GM19238 (cell line): ENCODE measurements around the gene HTR1B.

Source experiments
- DNase-seq: peaks from one replicate; pipeline ENCODE4 v3.0.0; 2011; ENCODE audit warnings: low spot score; ENCODE audit not compliant: insufficient read length

HTR1B gene

DNA sequence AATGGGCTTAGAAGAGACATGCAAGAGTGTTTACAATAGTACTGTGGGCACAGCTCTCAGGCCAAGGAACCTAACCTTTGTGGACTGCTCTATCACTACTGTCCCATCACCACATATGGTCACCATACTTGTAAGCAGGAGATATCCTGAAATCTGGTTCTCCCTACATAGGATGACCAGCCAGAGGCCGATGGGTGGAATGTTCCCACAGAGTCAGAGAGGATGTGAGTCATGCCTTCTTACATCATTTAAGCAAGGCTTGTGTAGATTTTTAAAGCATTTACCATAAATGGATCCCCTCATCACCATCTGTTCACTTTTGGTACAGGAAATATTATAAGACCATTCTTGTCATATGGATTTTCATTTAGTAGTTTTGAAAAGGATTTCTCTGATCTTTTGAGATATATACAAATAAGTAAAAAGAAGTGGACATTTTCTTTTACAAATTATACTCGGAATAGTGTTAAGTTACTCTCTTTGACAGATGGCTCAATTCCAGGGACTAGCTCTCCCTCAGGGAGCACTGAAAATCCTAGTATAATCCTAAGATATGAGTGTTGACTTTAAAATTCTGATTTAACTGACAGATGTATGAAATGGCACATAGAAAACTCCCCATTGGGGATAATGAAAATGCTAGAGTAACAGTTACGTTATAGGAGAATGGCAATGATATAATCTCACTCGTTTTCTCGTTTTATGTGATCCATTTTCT, 6.6 kb downstream of the HTR1B start:
- DNase-seq: no peak

DNA sequence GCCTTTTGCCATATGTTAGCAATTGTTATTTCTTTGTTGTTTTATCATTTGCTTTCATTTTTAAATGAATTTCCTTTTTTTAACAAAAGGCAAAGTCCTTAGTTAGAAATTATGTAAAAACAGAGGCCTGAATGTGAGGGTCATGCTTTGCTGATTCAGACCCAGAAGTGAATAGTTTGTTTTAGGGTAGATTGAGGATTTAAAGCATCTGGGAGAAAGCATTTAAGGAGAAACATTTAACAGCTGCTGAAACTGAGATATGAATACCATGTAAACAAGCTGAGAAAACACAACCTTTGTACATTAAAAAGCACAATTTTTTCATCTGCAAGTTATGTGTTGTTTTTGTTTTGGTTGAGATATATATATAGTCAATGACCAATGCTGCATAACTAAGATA, 8.0 kb downstream of the HTR1B start:
- DNase-seq: no peak

DNA sequence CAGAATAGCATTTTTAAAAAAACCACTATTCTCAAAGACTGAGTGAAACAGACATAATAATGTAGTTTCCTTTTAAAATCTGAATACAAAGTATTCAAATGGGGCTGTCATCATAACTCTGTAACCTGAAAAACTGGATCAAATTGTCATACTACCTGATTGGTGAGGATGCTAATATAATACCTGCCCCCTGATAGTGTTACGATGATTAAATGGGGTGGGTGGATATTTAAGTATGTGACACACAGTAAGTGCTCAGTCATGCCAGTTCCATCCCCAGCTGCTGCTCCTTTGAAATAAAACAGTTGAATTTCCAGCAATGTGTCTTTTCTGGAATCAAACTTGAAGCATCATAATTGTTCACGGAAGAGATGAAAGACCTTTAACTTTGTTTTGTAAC, 8.9 kb downstream of the HTR1B start:
- DNase-seq: no peak

DNA sequence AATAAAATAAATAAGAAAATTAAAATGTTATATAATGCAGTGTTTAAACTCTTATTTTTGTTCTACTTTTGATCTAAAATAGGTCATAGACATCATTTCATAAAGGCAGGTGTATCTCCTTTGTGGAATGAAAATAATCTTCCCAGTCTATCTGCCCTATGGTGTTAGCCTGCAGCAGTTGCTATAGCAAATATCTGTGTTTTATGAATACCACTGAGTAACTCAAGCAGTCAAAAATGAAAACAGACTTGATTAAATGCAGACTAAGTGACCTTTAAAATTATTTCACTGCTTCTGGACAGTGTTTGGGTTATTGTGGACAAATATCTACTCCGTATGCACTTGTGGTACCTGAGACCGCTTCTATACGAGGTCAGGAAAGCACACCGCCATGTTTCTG, 11.8 kb downstream of the HTR1B start:
- no peak for DNase-seq

DNA sequence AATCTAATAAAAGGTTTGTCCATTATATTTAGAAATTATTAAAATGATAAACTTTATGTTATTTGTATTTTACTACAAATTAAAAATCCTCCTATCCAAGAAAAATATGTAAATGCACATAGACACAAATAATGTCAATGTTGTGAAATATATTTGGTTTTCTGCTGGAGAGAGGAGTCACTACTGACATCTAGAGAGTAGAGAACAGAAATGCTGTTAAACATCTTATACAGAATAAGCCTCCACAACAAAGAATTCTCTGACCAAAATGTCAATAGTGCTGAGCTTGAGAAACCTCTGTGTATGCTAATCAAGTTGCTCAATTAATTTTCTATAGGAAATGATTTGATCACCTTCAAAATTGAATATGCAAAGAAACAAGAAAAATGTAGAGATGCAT, 12.4 kb downstream of the HTR1B start:
- no peak for DNase-seq

DNA sequence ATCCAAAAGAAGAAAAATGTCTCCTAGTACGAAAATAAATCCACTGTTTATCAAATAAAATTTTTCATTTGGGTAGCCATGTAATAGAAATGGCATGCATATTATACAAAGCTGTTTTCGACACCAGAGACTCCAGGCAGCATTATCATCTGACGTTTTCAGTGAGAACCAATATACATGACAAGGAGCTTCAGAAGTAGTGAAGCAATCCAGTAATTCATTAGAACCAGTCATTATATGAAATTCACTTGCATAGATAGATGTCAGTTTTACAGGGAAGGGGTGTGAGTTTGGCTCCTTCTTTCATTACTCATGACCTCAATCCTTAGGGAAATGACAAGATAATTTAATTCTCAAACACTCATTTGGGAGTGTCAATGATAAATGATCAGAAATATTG, 14.7 kb downstream of the HTR1B start:
- DNase-seq: no peak

DNA sequence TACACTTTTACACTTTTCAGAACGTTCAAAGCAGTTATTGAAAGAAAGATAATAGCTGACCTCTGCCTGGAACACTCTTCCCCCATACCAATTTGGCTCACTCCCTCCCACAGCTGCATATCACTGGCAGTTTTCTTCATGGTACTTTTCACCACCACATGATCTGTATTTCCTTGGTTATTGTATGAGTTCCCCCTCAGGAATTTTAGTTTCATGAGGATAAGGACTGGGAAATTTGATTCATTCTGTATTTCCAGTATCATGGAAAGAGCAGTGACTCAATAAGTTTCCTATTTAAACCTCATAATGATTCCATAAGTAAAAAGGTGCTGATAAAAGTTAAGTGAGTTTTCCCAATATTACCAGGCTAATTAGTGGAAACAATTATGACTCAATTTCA, 16.0 kb downstream of the HTR1B start:
- no peak for DNase-seq

DNA sequence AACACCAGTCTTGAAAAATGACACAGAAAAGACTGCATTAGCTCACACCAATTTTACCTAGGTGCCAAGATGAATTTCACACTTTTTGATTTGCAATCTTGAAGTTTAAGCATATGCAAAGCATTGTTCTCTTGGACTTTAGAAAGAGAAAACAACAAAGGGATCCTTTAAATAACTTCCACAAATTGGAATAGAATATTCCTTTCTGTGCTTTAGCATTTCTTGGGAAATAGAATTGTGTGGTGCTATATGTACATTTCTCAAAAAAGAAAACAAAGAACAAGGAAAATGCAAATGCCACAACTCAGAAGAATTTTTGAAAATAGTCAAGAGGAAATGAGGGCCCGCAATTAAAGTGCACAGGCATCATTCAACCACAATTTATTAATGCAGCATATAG, 17.0 kb downstream of the HTR1B start:
- no peak for DNase-seq

DNA sequence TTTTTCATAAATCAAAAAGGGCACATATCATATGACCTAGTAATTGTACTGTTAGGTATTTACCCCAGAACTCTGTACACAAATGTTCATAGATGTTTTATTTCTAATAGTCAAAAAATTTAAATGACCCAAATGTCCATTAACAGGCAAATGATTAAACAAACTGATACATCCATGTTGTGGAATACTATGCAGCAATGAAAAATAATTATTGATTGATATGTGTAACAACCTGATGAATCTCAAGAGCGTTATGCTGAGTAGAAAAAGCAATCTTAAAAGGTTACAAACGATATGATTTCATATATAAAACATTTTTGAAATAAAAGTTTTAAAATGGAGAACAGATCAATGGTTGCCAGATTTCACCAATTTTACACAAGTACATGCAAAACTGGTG, 18.1 kb downstream of the HTR1B start:
- DNase-seq: no peak

DNA sequence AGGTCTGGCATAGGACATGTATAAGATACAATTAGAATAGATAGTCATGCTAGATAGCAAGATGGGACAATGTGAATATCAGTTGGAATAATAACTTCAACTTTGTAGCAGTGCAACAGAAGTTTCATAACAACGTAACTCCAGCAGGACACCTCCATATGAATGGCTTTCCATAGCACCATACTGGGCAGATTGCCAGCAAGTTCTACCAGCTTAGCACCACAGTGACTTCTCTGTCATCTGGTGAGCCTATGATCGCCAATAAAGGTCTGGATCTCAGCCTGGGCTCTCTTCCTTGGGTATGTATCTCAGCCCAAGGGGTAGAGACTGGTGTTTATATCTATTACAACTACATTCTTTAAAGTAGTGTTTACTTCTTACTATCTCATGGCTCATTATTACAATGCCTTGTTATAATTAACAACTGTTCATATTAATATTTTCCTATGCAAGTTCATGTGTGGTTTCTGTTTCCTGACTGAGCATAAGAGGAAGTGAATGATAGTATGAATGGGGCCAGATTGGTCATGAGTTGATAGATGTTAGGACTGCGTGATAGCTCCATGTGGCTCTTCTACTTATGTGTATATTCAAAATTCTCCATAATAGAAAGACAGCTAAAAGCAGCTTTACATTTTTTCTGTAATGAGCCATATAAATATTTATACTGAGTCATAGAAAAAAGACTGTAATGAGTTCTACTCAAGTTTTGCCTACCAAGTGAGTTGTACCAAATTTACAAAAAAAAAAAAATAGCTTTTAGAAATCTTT, 22.9 kb downstream of the HTR1B start:
- no peak for DNase-seq

DNA sequence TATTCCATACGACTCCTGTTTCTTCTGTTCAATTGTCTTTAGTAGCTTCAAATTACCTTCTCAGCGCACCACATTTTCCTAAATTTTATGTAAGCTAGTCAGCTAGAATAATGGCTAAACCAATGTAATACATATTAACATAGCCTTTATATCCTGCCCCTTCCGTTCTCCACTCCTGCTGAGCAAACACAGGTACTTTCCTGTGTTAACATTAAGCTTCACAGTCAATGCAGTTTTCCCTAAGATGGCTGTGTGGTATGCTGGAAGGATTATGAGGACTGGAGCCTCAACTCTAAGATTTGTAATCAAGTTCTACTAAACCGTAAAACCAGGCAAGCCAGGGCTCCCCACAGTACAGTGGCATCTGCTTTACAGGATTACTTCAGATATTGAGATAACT, 29.4 kb downstream of the HTR1B start:
- DNase-seq: no peak

DNA sequence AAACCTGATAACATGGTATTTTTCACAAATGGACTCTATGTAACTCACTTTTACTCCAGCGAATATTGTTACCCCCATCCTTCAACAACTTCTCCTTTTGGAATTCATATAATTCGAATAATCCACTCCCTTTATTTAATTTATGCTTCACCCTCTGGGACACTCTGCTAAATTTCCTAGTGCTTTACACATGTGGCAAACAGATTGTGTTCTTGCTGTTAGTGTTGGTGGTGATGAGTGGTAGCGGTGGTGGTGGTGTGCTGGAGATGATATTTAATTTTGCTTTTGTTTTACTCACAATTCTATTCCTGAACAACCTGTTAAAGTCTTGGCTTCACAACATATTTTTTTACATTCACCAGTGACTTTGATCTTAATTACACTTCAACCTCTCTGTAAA, 32.8 kb downstream of the HTR1B start:
- DNase-seq: no peak

DNA sequence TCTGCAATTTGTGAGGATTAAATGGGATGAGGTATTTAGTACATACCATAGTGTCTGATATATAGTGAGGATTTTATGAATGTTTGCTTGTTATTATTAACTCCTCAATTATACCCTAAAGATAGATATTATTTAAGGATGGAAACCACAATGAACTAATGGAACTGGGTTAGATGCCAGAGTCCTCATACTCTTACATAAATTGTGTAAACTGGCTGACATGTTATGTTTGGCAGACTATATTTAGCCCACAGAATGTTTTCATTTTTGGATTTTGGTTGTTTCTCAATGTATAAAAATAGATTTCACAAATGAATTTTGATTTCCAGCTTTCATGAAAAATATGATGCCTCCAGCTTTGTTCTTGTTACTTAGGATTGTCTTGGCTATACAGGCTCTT, 37.6 kb downstream of the HTR1B start:
- DNase-seq: no peak

DNA sequence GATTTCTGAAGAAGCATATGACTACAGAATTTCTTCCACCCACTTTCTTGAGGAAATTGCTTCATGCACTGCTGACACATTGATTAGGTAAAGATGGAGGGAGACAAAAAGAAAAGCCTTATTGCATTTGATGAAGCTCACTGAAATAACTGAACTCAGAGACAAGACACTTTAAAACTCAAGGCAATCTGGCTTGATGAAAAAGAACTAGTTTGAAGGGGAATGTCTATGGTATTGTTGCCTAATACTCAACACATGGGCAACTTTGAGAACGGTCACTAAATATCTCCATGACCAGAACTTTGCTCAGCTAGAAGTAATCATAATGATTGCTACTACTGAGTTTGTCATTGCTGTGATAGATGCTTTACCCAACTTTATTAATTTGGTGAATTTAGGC, 38.1 kb downstream of the HTR1B start:
- DNase-seq: no peak

DNA sequence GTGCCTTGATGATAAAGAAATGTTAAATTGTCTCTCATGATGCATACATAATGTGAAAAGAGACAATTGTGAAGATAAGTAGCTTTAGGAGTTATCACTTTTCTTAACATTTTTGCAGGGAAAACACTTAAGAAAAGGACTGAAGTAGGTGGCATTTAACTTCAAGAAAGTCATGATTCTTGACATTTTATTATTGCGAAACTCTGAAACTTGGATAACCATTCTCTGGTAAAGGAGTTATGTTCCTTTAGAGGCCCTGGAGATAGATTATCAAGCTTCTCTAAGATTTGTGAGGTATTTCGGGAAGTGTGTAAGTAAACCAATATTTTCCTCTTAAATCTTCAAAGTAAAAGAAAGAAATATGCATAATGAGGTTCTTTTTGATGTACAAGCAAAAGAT, 38.5 kb downstream of the HTR1B start:
- DNase-seq: no peak

DNA sequence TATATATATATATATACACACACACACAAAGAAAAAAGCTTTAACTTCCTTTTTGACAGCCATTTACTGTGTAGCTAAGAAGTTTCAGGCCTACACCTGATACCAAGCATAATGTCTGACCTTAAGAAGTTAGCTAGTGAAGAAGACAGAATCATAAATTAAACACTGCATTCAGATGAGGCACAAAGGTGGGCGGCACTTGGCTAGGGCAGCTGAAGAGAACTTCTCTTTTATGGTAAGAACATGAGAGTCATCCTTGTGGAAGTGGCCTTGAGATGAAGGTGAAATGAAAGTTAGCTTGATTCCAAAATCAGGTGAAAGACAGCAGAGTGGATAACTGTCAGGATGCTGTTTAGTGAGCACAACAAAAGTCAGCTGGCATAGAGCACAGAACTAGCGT, 46.5 kb downstream of the HTR1B start:
- DNase-seq: no peak

DNA sequence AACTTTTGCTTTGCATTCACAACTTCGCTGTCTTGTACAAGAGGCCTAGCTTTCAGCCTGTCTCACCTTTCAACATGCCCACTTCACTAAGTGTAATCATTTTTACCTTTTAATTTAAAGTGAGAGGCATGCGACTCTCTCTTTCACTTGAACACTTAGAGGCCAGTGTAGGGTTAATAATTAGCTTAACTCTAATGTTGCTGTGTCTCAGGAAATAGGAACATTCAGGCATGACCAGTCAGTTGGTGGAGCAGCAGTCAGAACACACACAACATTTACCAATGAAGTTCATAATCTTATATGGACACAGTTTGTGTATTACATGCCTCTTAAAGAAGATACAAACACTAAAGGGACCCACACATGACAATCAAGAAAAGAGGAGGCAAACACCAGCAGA, 47.6 kb downstream of the HTR1B start:
- no peak for DNase-seq
